ENCODE data around the gene CD19. TPM values are rescaled to one million over a fixed set of nuclear protein-coding genes. Genes with fewer than 3 reads are reported as not detected.
A peak's percentile ranks its signal among the peaks of the same experiment; 100 is the strongest.

CD19 gene
- total and polyA plus RNA-seq, 10 of the 15 experiments (the other 5 are each of a cell fraction or from before 2014, with no cell fraction given) = 1.2 to 125 (median 77.2) TPM

DNA sequence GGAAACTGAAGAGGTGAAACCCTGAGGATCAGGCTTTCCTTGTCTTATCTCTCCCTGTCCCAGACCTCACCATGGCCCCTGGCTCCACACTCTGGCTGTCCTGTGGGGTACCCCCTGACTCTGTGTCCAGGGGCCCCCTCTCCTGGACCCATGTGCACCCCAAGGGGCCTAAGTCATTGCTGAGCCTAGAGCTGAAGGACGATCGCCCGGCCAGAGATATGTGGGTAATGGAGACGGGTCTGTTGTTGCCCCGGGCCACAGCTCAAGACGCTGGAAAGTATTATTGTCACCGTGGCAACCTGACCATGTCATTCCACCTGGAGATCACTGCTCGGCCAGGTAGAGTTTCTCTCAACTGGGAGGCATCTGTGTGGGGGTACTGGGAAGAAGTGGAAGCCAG, 1.4 kb downstream of the CD19 start:
- H3K9ac ChIP-seq (ENCODE audit: control insufficient read depth, insufficient read depth, low read length) = peak overlapping the region; percentile 97
- peaks cover 0 to 6% of the 10 kb centered on the region in 2 experiments; a peak in 1 of 4 replicates for H3K36me3 ChIP-seq (ENCODE audit: control insufficient read depth in 2 of 2, insufficient read depth in 2 of 2, low read length in 1 of 2)
- SMC1A ChIA-PET (ENCODE audit: uncharacterized antibody, unreplicated experiment) = interaction anchor here (1.2 to 4.2 kb wide), 11 partner anchors 8 to 111 kb away, joined by 3 to 52 read pairs (median 5); partner anchors contain the start of genes ATXN2L, RABEP2, SH2B1 and TUFM
- H3K4me3 ChIP-seq = peak overlapping the region; percentile 96
- DNase-seq (ENCODE audit: low read depth, low spot score) (no peak), FAIRE-seq (no peak), ATAC-seq (no peak)
- H3K79me2 ChIP-seq (ENCODE audit: control insufficient read depth, insufficient read depth, low read length) = peaks cover 21% of the 10 kb centered on the region
- H3K9me3 ChIP-seq (replicated peaks; ENCODE audit: control insufficient read depth, insufficient read depth, low read length) = no peaks in the 10 kb centered on the region
- peak overlapping the region; percentile 92 for H3K27ac ChIP-seq (ENCODE audit: control insufficient read depth, insufficient read depth)
- H4K20me1 ChIP-seq (ENCODE audit: control insufficient read depth, insufficient read depth) = no peaks in the 10 kb centered on the region
- in situ Hi-C loops (cut with MboI) = no loop called here
- 7% methylated on average over 8 of the region's 8 CpGs for WGBS (ENCODE audit: insufficient coverage, insufficient replicate concordance, low lambda C conversion rate, missing lambda C conversion rate)
- peaks cover 16% of the 10 kb centered on the region for H3K4me1 ChIP-seq (ENCODE audit: control insufficient read depth, insufficient read depth, low read length)
- BruUV-seq (replicated peaks) = no TSS peak
- TF ChIP-seq EP300 (IDR thresholded peaks at IDR 0.05; ENCODE audit: borderline replicate concordance in 1 of 2, control insufficient read depth in 1 of 2, low read depth in 2 of 2, low read length in 2 of 2) = no peak
- no peak for TF ChIP-seq TAF1 (IDR thresholded peaks at IDR 0.05; ENCODE audit: borderline replicate concordance, low read depth, low read length)
- no peak for TF ChIP-seq ZNF274 (IDR thresholded peaks at IDR 0.05; ENCODE audit: insufficient read depth, insufficient read length)
- TF ChIP-seq NBN (IDR thresholded peaks at IDR 0.05) = no peak
- RAD21 ChIA-PET (ENCODE audit: unreplicated experiment) = interaction anchor here (1.0 to 4.5 kb wide), 6 partner anchors 10 to 86 kb away, joined by 3 to 46 read pairs (median 8); partner anchors contain the start of genes ATP2A1, SH2B1 and TUFM
- intact Hi-C loops (cut with micrococcal nuclease; ENCODE audit: unreplicated experiment) = loop anchor here (5.0 kb wide), 1 partner anchor 56 kb away; the partner anchor contains the start of gene ATP2A1
- no peaks in the 10 kb centered on the region for H3K27me3 ChIP-seq (replicated peaks in 1 of 2; ENCODE audit: control insufficient read depth in 2 of 2, insufficient read depth in 2 of 2, low read length in 1 of 2)
- POLR2A ChIA-PET = interaction anchor here (0.6 to 3.7 kb wide), 12 partner anchors 8 to 111 kb away, joined by 3 to 39 read pairs (median 4); partner anchors contain the start of genes ATXN2L, RABEP2 and TUFM
- CTCF ChIA-PET = interaction anchor here (0.6 to 7.2 kb wide), 10 partner anchors 9 to 87 kb away, joined by 3 to 136 read pairs (median 4); partner anchors contain the start of genes ATP2A1 and TUFM
- peak overlapping the region; percentile 79 for H2AFZ ChIP-seq (ENCODE audit: control insufficient read depth, low read depth, low read length)
- peak overlapping the region; percentile 95 for H3K4me2 ChIP-seq (ENCODE audit: control insufficient read depth, insufficient read depth)

DNA sequence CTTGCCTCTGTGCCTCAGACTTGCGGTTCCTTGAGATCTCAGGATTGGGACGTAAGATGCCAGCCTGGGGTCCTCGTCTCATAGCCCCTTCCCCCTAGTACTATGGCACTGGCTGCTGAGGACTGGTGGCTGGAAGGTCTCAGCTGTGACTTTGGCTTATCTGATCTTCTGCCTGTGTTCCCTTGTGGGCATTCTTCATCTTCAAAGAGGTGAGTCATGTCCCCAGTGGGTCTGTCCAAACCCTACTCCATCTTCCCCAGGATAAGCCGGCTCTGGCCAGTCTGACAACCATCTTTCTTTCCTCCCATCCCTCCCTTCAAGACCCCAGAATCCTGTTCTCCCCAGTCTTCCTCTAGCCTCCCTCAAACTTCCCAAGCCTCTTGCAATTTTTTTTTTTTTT, 3.6 kb downstream of the CD19 start:
- in situ Hi-C loops (cut with MboI) (no loop called here), intact Hi-C loops (cut with micrococcal nuclease; ENCODE audit: unreplicated experiment) (no loop called here)
- H3K4me3 ChIP-seq = no peak overlapping the region
- ATAC-seq (no peak), FAIRE-seq (no peak), DNase-seq (ENCODE audit: low read depth, low spot score) (no peak)
- no peak overlapping the region for H3K9ac ChIP-seq (ENCODE audit: control insufficient read depth, insufficient read depth, low read length)
- ChIA-PET POLR2A (interaction anchor here (0.9 to 2.1 kb wide), 2 partner anchors 12 to 111 kb away, joined by 3 to 7 read pairs; no protein-coding TSS in a partner anchor), CTCF (interaction anchor here (7.2 kb wide), 1 partner anchor 9 kb away, joined by 136 read pairs; no protein-coding TSS in a partner anchor), RAD21 (ENCODE audit: unreplicated experiment) (interaction anchor here (1.6 kb wide), 1 partner anchor 9 kb away, joined by 11 read pairs; no protein-coding TSS in a partner anchor), SMC1A (ENCODE audit: uncharacterized antibody, unreplicated experiment) (interaction anchor here (0.7 to 1.8 kb wide), 2 partner anchors 9 to 11 kb away, joined by 3 to 14 read pairs; no protein-coding TSS in a partner anchor)
- H3K9me3 ChIP-seq (replicated peaks; ENCODE audit: control insufficient read depth, insufficient read depth, low read length) = no peaks in the 10 kb centered on the region
- no peak overlapping the region for H3K27ac ChIP-seq (ENCODE audit: control insufficient read depth, insufficient read depth)
- H3K36me3 ChIP-seq (ENCODE audit: control insufficient read depth in 2 of 2, insufficient read depth in 2 of 2, low read length in 1 of 2) = peaks cover 0 to 6% of the 10 kb centered on the region in 2 experiments; a peak in 1 of 4 replicates
- peaks cover 21% of the 10 kb centered on the region for H3K79me2 ChIP-seq (ENCODE audit: control insufficient read depth, insufficient read depth, low read length)
- no peaks in the 10 kb centered on the region for H4K20me1 ChIP-seq (ENCODE audit: control insufficient read depth, insufficient read depth)
- no peak overlapping the region for H2AFZ ChIP-seq (ENCODE audit: control insufficient read depth, low read depth, low read length)
- H3K4me2 ChIP-seq (ENCODE audit: control insufficient read depth, insufficient read depth) = no peak overlapping the region
- H3K4me1 ChIP-seq (ENCODE audit: control insufficient read depth, insufficient read depth, low read length) = peaks cover 16% of the 10 kb centered on the region
- BruUV-seq (replicated peaks) = no TSS peak
- H3K27me3 ChIP-seq (replicated peaks in 1 of 2; ENCODE audit: control insufficient read depth in 2 of 2, insufficient read depth in 2 of 2, low read length in 1 of 2) = no peaks in the 10 kb centered on the region
- WGBS (ENCODE audit: insufficient coverage, insufficient replicate concordance, low lambda C conversion rate, missing lambda C conversion rate) = 98% methylated on average over 4 of the region's 4 CpGs
- TF ChIP-seq ASH2L (IDR thresholded peaks at IDR 0.05; ENCODE audit: borderline replicate concordance, low read depth) (no peak), RCOR1 (conservative IDR thresholded peaks at IDR 0.05; ENCODE audit: low read depth, low read length) (no peak), EGR1 (IDR thresholded peaks at IDR 0.05; ENCODE audit: borderline replicate concordance in 1 of 2, low read depth in 2 of 2, low read length in 2 of 2) (no peak), TCF7 (IDR thresholded peaks at IDR 0.05; ENCODE audit: borderline replicate concordance) (no peak), SIX5 (IDR thresholded peaks at IDR 0.05; ENCODE audit: low read depth, low read length, severe bottlenecking) (no peak), YY1 (IDR thresholded peaks at IDR 0.05; ENCODE audit: low read depth, low read length) (no peak)
- TF ChIP-seq, protein P1, sequence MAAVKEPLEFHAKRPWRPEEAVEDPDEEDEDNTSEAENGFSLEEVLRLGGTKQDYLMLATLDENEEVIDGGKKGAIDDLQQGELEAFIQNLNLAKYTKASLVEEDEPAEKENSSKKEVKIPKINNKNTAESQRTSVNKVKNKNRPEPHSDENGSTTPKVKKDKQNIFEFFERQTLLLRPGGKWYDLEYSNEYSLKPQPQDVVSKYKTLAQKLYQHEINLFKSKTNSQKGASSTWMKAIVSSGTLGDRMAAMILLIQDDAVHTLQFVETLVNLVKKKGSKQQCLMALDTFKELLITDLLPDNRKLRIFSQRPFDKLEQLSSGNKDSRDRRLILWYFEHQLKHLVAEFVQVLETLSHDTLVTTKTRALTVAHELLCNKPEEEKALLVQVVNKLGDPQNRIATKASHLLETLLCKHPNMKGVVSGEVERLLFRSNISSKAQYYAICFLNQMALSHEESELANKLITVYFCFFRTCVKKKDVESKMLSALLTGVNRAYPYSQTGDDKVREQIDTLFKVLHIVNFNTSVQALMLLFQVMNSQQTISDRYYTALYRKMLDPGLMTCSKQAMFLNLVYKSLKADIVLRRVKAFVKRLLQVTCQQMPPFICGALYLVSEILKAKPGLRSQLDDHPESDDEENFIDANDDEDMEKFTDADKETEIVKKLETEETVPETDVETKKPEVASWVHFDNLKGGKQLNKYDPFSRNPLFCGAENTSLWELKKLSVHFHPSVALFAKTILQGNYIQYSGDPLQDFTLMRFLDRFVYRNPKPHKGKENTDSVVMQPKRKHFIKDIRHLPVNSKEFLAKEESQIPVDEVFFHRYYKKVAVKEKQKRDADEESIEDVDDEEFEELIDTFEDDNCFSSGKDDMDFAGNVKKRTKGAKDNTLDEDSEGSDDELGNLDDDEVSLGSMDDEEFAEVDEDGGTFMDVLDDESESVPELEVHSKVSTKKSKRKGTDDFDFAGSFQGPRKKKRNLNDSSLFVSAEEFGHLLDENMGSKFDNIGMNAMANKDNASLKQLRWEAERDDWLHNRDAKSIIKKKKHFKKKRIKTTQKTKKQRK (IDR thresholded peaks at IDR 0.05; ENCODE audit: low read depth, low read length) = no peak
- TF ChIP-seq, protein P2, sequence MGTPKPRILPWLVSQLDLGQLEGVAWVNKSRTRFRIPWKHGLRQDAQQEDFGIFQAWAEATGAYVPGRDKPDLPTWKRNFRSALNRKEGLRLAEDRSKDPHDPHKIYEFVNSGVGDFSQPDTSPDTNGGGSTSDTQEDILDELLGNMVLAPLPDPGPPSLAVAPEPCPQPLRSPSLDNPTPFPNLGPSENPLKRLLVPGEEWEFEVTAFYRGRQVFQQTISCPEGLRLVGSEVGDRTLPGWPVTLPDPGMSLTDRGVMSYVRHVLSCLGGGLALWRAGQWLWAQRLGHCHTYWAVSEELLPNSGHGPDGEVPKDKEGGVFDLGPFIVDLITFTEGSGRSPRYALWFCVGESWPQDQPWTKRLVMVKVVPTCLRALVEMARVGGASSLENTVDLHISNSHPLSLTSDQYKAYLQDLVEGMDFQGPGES (IDR thresholded peaks at IDR 0.05) = no peak

Measured in GM12878 (cell line).